HG02938 (cell line): ENCODE results near the gene TNS1.

Experiments used
- ATAC-seq: cut with Tn5 transposase; IDR thresholded peaks from one replicate; pipeline ENCODE4 v1.9.1; 2021; ENCODE audit warnings: mild to moderate bottlenecking, moderate library complexity; ENCODE audit not compliant: unreplicated experiment

TNS1 gene

DNA sequence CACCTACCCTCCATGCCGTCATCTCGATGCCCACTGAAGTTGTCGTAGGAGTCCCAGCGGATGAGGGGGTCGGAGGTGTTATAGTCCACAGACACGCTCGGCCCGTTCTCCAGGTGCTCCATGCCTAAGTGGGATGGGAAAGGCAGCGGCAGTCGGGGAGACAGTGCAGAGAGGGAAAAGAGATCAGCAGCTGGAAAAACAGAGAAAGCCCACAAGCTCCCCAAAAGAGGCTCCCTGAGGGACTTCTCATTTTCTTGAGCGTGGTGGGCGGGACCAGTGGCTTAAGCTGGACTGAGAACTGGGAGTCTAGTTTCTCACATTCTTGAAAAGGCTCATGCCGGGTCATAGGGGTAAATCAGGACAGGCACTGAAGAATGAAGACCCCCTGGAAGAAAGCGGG, 121.9 kb downstream of the TNS1 start:
- ATAC-seq = no peak

- ATAC-seq = no peak
These were observed 122.4 kb downstream of the TNS1 start for GRCh38 chr2:217880287-217880889.

DNA sequence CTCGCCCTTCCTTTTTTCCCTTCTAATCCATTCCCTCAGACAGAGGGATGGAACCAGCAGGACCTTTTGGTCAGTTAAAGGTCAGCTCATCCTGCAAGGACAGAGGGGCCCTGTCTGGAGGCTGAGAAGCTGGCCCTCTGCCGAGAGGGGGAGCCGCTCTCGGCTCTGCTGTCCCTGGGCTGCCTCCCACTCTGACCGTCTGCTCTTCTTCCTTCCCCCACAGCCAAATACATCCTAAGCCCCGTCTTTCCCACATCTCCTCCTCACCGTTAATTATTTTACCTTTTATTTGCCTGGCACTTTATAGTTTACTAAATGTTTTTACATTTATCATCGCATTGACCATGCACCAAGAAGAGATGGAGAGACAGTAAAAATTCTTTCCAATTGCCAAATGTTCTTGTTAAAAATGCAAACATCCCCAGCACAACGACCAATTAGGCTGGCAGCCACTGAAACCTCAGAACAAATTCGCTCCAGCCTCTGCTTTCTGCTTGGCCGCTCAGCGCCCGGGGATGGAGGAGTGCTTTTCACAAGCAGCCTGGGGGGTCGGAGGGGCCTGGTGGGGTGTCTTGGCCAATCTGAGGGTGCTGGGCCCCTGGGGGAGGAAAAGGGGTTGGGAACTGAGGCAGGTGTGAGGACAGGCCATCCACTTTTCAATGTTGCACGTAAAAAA, 123.7 kb downstream of the TNS1 start:
- ATAC-seq = no peak

DNA sequence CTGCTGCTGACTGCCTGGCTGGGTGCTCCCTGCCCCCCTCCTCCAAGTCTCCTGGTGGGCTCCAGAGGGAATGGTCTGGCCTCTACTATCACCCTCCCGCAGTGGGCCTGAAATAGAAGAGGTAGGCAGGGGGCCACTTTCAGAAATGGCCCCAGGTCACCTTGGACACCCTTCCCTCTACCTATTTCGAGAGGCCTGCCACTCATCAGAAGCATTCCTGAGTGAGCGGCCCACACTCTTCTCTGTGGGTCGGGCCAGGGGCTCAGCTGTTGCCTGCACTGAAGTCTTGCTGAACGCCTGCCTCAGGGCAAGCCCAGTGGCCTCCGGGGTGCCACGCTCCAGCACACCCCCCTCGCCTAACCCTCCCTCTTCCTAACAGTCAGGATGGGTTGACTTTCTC, 124.9 kb downstream of the TNS1 start:
- no peak for ATAC-seq

DNA sequence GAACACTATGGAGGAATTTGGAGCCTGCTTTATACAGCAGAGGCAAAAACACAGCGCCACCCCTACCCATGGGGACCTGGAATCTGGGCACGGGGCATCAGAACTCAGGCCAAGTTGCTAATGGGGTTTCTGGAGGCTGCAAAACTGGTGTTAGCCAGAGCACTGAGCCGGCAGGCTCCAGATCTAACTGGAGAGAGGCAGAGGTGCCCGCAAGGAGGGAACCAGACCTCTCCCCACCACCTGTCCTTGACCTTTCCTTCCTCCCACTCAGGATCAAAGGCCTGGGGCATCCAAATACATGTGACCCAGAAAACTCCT, 126.6 kb downstream of the TNS1 start:
- ATAC-seq = no peak

- ATAC-seq = no peak
These were observed 127.1 kb downstream of the TNS1 start for GRCh38 chr2:217875556-217876252.

- no peak for ATAC-seq
These were observed 127.7 kb downstream of the TNS1 start for GRCh38 chr2:217875138-217875537.

GRCh38 chr2:217873371-217873770, 129.4 kb downstream of the TNS1 start:
- no peak for ATAC-seq

- no peak for ATAC-seq
These were observed 130.5 kb downstream of the TNS1 start for GRCh38 chr2:217872319-217872718.

DNA sequence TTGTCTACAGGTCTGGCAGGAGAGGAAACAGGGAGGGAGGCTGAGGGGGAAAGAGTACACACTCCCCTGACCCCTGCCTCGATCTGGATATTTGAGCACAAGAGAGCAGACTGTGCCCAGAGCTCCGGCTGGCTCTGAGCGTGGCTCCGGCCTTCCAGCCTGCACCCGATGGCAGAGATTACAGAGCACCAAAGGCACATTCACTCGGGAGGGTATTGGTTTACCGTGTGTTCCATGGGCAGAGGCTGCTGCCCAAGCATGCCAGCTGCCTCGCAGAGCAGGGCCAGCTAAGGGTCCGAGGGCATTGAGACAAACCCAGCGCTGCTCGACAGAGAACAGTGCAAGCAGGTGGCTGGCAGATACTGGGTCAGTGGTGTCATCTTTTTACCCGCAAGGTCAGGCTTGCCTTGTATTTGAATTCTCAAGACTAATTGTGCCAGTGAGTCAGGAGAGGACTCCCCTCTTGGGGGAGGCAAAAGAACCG, 132.2 kb downstream of the TNS1 start:
- no peak for ATAC-seq

DNA sequence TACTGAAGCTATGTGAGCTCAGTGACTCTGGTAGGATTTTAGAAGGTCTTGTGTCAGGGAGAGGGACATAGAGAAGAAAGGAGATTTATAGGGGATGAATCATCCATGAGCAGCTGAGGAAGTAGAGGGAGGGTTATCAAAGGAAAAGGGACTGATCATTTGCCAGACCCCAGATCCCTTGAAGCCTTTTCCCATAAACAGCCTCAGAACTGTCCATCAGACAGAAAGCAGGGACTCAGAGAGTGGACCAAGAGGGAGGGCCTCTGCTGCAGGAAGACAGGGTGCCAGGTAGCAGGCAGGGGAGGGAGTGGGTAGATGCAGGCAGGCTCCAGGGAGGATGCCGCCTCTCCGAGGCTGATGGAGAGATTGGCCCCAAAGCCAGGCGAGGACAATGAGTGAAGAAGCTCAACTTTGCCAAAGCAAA, 133.9 kb downstream of the TNS1 start:
- ATAC-seq = no peak

DNA sequence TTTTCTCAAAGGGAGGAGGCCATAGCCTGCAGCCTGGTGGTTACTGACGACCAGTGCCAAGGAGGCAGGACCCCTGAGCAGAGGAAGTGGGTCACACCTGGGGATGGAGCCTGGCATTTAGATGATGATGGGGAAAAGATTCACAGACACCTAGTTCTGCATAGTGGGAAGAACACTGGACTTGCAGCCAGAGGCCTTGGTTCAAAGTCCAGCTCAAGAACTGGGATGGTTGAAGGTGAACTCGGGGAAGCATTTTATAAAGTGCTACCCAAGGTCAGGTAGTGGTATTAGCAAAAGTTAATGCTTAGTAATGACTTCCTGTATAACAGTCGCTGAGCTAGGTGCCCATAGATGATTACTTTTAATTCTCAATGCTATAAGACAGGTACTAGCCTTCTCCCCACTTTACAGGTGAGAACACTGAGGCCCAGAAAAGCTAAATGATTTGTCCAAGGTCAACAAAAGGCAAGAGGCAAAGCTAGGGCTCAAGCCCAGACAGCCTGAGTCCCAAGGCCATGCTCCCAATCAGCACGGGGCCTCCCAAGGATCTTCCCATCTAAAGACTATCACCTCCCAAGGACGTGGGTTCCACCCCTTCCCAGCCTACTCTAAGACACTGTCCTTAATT, 134.4 kb downstream of the TNS1 start:
- ATAC-seq = no peak

- ATAC-seq = no peak
These were observed 136.3 kb downstream of the TNS1 start for GRCh38 chr2:217866457-217866856.

- ATAC-seq = no peak
These were observed 137.6 kb downstream of the TNS1 start for GRCh38 chr2:217864963-217865772.

DNA sequence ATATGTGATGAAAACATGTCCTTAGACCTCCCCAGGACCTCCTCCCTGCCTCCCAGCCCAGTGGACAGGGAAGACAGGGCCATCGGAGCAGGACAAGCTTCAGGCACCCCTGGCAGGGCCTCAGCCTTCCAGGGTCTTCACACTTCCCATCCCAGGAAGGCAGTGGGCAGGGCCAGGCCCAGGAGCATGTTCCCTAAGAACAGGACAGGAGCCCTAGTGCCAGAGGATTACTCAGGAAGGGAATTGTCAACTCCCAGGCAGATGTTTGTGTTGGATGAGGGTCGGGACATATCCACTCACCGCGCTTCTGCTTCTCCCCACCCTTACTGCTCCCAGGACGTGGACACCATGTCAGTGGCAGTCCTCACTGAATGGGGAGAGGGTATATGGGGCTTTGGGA, 138.9 kb downstream of the TNS1 start:
- ATAC-seq = no peak

GRCh38 chr2:217861334-217861877, 141.4 kb downstream of the TNS1 start:
- ATAC-seq = no peak

GRCh38 chr2:217859926-217860325, 142.9 kb downstream of the TNS1 start:
- no peak for ATAC-seq

GRCh38 chr2:217858519-217859491, 144.0 kb downstream of the TNS1 start:
- ATAC-seq = no peak
